Lung microvascular endothelial cell (primary cell): ENCODE measurements around the gene NTN1. TPM values are rescaled to one million over a fixed set of nuclear protein-coding genes. Genes with fewer than 3 reads are reported as not detected.

Source experiments
- DNase-seq, 2 donors: peaks; one replicate each; pipeline versions ENCODE4 v3.0.0 to v3.0.0-alpha.2; 2010; ENCODE audit warnings: low read depth in 2 of 2
- total RNA-seq: library from RNA; depleted of rRNA; stranded (reverse); fragments of >200 nt; gene quantifications from 2 replicates; pipeline ENCODE4 v1.2.1, GENCODE V29; 2014

NTN1 gene
- total RNA-seq, 1 donor from 2014 or later = 0.40 TPM

- no peak for DNase-seq
Observed at GRCh38 chr17:9036336-9036735, 15.0 kb downstream of the NTN1 start.

GRCh38 chr17:9037736-9038135 is 16.4 kb downstream of the NTN1 start:
- DNase-seq = no peak

- DNase-seq = no peak
Observed at GRCh38 chr17:9038380-9038779, 17.1 kb downstream of the NTN1 start.

- DNase-seq = no peak
Observed at GRCh38 chr17:9044772-9045463, 23.6 kb downstream of the NTN1 start.

GRCh38 chr17:9050801-9051401 is 29.6 kb downstream of the NTN1 start:
- no peak for DNase-seq

- no peak for DNase-seq
Observed at GRCh38 chr17:9051561-9051960, 30.3 kb downstream of the NTN1 start.

- DNase-seq = no peak
Observed at GRCh38 chr17:9052921-9053320, 31.6 kb downstream of the NTN1 start.

GRCh38 chr17:9053406-9053805 is 32.1 kb downstream of the NTN1 start:
- no peak for DNase-seq

GRCh38 chr17:9054126-9054975 is 33.0 kb downstream of the NTN1 start:
- DNase-seq = no peak

- DNase-seq = no peak
Observed at GRCh38 chr17:9055281-9055680, 34.0 kb downstream of the NTN1 start.

GRCh38 chr17:9056566-9056965 is 35.3 kb downstream of the NTN1 start:
- no peak for DNase-seq

- DNase-seq = no peak
Observed at GRCh38 chr17:9057310-9057709, 36.0 kb downstream of the NTN1 start.

- no peak for DNase-seq
Observed at GRCh38 chr17:9062399-9062902, 41.1 kb downstream of the NTN1 start.

- no peak for DNase-seq
Observed at GRCh38 chr17:9064311-9064834, 43.1 kb downstream of the NTN1 start.

- no peak for DNase-seq
Observed at GRCh38 chr17:9071016-9071415, 49.7 kb downstream of the NTN1 start.

- DNase-seq = no peak
Observed at GRCh38 chr17:9071811-9072498, 50.6 kb downstream of the NTN1 start.

GRCh38 chr17:9072696-9073339 is 51.5 kb downstream of the NTN1 start:
- peak; percentile 20 to 54 for DNase-seq

GRCh38 chr17:9074131-9074530 is 52.8 kb downstream of the NTN1 start:
- DNase-seq = no peak

- DNase-seq = no peak
Observed at GRCh38 chr17:9079461-9080103, 58.3 kb downstream of the NTN1 start.

GRCh38 chr17:9080296-9080914 is 59.1 kb downstream of the NTN1 start:
- DNase-seq = no peak
